ENCODE data around the gene ACBD4. TPM values are rescaled to one million over a fixed set of nuclear protein-coding genes. Genes with fewer than 3 reads are reported as not detected.

The ACBD4 gene, protein sequence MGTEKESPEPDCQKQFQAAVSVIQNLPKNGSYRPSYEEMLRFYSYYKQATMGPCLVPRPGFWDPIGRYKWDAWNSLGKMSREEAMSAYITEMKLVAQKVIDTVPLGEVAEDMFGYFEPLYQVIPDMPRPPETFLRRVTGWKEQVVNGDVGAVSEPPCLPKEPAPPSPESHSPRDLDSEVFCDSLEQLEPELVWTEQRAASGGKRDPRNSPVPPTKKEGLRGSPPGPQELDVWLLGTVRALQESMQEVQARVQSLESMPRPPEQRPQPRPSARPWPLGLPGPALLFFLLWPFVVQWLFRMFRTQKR
- 7.7 TPM for total RNA-seq
- long read RNA-seq, partial matches to known transcripts, result 1 of 9 reads
- long read RNA-seq, other reads (novel, unspliced or antisense), result 5 of 9 reads

- intact Hi-C loops (cut with micrococcal nuclease), result no loop called here
- peak; percentile 97 for DNase-seq
- peak; percentile 73 for ATAC-seq
Measured at GRCh38 chr17:45135192-45135977, at the start of gene ACBD4. Gene ACBD4, plus strand, starts transcription at chr17:45135687. Its CDS starts 458 bp downstream, at chr17:45136145.

GRCh38 chr17:45086391-45086790 is 49.1 kb upstream of the ACBD4 start:
- intact Hi-C loops (cut with micrococcal nuclease), result no loop called here
- ATAC-seq (no peak), DNase-seq (no peak)

DNA sequence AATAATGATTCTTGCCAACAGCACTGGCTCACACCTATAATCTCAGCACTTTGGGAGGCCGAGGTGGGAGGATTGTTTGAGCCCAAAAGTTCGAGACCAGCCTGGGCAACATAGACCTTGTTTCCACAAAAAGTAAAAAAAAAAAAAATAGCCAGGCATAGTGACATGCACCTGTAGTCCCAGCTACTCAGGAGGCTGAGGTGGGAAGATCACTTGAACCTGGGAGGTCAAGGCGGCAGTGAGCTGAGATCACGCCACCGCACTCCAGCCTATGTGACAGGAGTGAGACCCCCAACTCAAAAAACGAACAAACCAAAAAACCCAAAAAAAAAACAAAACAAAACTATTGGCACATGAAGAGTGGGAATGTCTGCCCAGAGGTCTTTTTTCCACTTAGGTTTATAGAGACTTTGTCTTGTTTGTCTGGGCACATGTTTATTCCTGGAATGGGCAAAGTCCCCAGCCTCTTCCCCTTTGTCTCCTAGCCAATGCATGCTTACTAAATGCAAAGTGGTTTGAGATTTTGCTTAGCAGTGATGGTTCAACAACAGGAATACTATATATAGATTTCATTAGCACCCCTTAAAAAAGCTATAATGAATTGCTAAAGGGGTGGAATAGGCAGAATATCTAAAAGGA is 48.5 kb upstream of the ACBD4 start:
- intact Hi-C loops (cut with micrococcal nuclease), result no loop called here

GRCh38 chr17:45087504-45087975 is 47.9 kb upstream of the ACBD4 start:
- ATAC-seq, result peak; percentile 69
- intact Hi-C loops (cut with micrococcal nuclease), result no loop called here

More for the DNA sequence above, 48.5 kb upstream of the ACBD4 start:
- ATAC-seq (peak; percentile 29), DNase-seq (no peak)

GRCh38 chr17:45087978-45088377 is 47.5 kb upstream of the ACBD4 start:
- ATAC-seq (no peak), DNase-seq (no peak)
- intact Hi-C loops (cut with micrococcal nuclease), result no loop called here

More at GRCh38 chr17:45087504-45087975, 47.9 kb upstream of the ACBD4 start:
- no peak for DNase-seq

GRCh38 chr17:45088741-45089140 is 46.7 kb upstream of the ACBD4 start:
- intact Hi-C loops (cut with micrococcal nuclease), result no loop called here
- DNase-seq (no peak), ATAC-seq (no peak)

DNA sequence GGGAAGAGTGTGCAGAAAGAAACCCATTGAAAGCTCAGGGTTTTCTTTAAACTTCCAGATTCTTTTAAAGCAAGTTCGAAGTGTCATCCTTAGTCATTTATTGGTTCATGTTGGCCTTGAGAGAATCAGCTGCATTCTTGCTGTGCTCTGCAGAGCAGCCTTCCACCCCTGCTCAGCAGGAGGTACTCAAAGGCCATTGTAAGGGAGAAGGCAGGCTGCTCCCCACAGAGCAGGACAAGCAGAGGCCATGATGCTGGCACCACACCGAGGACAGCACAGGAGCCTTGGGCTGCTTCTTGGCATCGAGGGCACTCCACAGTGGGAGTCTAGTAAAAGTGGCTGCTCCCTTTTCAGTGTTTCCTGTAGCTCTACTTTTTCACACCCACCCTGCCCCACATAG is 44.8 kb upstream of the ACBD4 start:
- DNase-seq (no peak), ATAC-seq (no peak)
- intact Hi-C loops (cut with micrococcal nuclease), result loop anchor here (10.0 kb wide), 1 partner anchor 176 kb away; the partner anchor contains the start of gene GFAP

DNA sequence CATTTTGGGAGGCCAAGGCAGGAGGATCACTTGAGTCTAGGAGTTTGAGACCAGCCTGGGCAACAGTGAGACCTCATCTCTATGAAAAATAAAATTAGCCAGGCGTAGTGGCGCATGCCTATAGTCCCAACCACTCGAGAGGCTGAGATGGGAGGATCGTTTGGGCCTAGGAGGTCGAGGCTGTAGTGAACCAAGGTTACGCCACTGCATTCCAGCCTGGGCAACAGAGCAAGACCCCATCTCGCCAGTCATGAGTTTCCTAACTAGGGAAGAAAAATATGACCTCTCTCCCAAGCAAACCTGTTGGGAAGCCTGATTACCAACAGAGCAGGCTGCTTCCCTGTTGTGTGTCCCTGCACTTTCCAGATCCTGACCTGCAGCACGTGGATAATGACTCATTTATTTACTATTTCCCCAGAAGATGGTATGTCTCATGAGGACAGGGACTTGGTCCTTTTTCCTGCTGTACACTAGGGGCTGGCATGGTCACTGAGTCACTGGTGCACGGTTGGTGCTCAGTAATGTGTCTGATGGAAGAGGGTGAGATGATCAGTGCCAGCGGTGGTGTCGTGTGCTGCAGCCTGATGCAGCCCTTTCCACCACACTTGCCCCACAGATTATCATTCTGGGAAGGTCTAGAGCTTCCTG is 43.6 kb upstream of the ACBD4 start:
- ATAC-seq (no peak), DNase-seq (no peak)
- intact Hi-C loops (cut with micrococcal nuclease), result loop anchor here (10.0 kb wide), 1 partner anchor 177 kb away; the partner anchor contains the start of gene GFAP

DNA sequence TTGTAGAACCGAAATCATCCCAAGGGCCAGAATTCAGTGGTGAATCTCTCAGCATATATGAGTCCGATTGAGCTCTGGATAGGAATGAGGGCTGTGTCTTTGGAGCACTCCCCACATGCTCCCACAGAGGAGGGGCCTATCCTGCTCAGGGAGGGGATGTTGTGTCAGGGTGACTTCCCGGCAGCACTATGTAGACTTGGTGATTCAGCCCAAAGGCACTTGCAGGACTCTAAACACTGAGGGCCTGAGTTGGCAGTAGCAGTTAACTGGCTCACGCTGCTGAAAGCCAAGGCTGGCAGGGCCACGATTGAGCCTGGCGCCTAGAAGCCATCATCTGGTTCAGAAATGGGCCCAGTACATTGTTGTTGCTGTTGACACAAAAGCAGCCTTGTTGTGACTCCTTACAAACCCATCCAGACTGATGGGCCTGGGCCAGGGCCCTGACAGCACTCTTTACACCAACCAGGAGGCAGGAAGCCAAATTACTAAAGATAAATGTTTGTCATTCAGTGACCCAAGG is 42.5 kb upstream of the ACBD4 start:
- peak; percentile 93 for ATAC-seq
- DNase-seq, result peak; percentile 84
- intact Hi-C loops (cut with micrococcal nuclease), result loop anchor here (10.0 kb wide), 1 partner anchor 178 kb away; the partner anchor contains the start of gene GFAP

GRCh38 chr17:45093444-45094110 is 41.9 kb upstream of the ACBD4 start:
- intact Hi-C loops (cut with micrococcal nuclease), result loop anchor here (10.0 kb wide), 1 partner anchor 179 kb away; the partner anchor contains the start of gene GFAP
- DNase-seq (peak; percentile 61), ATAC-seq (peak; percentile 73)

DNA sequence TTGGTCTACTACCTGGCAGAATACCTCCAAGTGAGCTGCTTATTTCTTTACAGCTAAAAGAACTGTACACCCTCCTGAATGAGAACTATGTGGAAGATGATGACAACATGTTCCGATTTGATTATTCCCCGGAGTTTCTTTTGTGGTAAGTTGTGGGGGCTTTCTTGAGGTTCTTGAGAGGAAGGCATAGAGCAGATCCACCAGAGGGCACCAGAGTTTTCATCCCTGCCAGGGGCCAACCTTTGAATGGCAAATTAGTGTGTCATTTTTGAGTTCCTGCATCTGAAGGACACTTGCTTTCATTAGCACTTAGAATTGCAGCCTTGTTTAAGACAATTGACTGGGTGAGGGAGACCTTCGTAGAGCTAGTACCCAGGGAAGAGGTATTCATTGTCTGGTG is 39.3 kb upstream of the ACBD4 start:
- DNase-seq, result no peak
- intact Hi-C loops (cut with micrococcal nuclease), result loop anchor here (10.0 kb wide), 1 partner anchor 181 kb away; the partner anchor contains the start of gene GFAP
- no peak for ATAC-seq

DNA sequence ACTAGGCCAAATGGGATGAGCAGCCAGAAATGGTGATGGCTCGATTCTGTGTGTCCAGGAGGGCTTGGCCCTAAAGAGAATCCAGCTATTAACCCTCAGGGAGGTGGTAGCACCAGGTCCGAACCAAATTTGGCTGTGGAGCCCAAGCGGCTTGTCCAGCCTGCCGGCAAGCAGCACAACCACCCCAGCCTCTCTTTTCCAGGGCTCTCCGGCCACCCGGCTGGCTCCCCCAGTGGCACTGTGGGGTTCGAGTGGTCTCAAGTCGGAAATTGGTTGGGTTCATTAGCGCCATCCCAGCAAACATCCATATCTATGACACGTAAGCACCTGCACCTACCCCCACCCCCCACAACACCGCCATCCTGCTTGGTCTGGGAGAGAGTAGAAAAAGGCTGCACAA is 38.6 kb upstream of the ACBD4 start:
- DNase-seq, result peak; percentile 18
- ATAC-seq, result no peak
- intact Hi-C loops (cut with micrococcal nuclease), result loop anchor here (10.0 kb wide), 1 partner anchor 182 kb away; the partner anchor contains the start of gene GFAP

GRCh38 chr17:45098081-45098868 is 37.2 kb upstream of the ACBD4 start:
- no peak for ATAC-seq
- DNase-seq, result peak; percentile 15
- intact Hi-C loops (cut with micrococcal nuclease), result loop anchor here (10.0 kb wide), 1 partner anchor 183 kb away; the partner anchor contains the start of gene GFAP

DNA sequence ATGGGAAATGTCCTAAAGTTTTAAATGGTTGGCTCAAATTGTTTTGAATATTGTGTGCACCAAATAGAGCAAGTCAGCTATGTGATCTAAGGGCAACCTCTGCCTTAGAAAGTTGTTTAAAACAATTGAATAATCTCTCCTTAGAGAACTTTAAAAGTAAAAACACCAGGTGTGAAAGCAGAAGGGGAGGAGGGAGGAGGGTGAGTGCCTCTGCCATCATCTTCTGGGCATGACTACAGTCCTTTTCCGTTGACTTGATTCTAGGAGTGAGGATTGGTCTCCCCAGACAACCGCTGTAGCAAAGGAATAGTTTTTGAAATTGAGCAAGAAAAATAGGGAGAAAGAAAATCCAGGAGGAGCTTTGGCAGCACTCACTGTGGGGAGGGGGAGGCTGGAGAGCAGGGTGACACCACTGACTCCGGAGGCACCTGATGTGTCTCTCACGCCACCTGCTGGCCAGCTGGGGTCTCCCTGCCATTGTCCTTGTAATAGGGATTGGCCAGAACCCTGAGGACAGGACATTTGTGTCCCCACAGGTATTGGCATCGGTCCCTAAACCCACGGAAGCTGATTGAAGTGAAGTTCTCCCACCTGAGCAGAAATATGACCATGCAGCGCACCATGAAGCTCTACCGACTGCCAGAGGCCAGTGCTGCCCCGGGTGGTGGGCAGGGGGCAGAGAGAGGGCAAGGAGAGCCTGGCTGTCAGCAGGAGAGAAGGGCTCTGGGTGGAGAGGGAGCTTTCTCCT is 36.4 kb upstream of the ACBD4 start:
- intact Hi-C loops (cut with micrococcal nuclease), result loop anchor here (10.0 kb wide), 1 partner anchor 184 kb away; the partner anchor contains the start of gene GFAP
- ATAC-seq, result peak; percentile 75
- DNase-seq, result peak; percentile 92

DNA sequence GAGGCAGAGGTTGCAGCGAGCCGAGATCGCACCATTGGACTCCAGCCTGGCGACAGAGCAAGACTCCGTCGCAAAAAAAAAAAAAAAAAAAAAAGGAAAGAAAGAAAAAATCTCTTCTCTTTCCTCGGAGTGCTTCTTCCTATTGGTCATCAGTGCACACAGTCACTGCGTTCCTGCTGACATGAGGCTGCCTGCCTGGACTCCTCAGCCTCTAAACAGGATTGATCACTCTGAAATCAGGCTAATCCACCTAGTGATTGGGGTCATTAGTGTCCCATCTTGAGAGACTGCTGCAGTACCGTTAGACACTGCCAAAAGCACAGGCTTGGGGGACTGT is 34.0 kb upstream of the ACBD4 start:
- DNase-seq (peak; percentile 13), ATAC-seq (no peak)
- intact Hi-C loops (cut with micrococcal nuclease), result no loop called here

All from left ventricle myocardium superior (tissue), 1 donor.